Heart left ventricle (tissue), 16 donors: Measurements from ENCODE around the gene PTGFRN. TPM values are rescaled to one million over a fixed set of nuclear protein-coding genes. Genes with fewer than 3 reads are reported as not detected.
"Not testable (repeated sequence)": the region's sequence is repeated elsewhere in the genome, so short reads cannot be mapped to it uniquely, and the experiment has no call there.

ENCODE experiments used
- ATAC-seq, 4 donors: fragments of 200-7000 bp; cut with Tn5 transposase; one replicate each; pipeline ENCODE4 v1.9.1; 2020 to 2022; ENCODE audit warnings: moderate library complexity in 4 of 4, mild to moderate bottlenecking in 3 of 4, moderate number of reproducible peaks in 1 of 4
- DNase-seq, 5 donors: peaks; one replicate each; pipeline ENCODE4 v3.0.0-alpha.2; 2020
- H3K27ac ChIP-seq, 12 donors: fragments of 200-600 bp; sonication (generic) in 4 of 12; one replicate each; pipeline versions ENCODE4 v1.5.0 to v1.8.0; 2016 to 2022; ENCODE audit warnings: mild to moderate bottlenecking in 2 of 12
- H3K27me3 ChIP-seq, 9 donors: fragments of 200-600 bp; sonication (generic) in 2 of 9; one replicate each; pipeline versions ENCODE4 v1.5.1 to v1.8.0; 2016 to 2022; ENCODE audit warnings: mild to moderate bottlenecking in 3 of 9
- H3K36me3 ChIP-seq, 9 donors: fragments of 200-600 bp; sonication (generic) in 2 of 9; one replicate each; pipeline versions ENCODE4 v1.5.0 to v1.8.0; 2018 to 2022; ENCODE audit warnings: mild to moderate bottlenecking in 2 of 9
- H3K4me1 ChIP-seq, 12 donors: fragments of 200-600 bp; sonication (generic) in 4 of 12; one replicate each; pipeline versions ENCODE4 v1.5.0 to v1.8.0; 2016 to 2022; ENCODE audit warnings: mild to moderate bottlenecking in 3 of 12
- H3K4me3 ChIP-seq, 12 donors: fragments of 200-600 bp; sonication (generic) in 4 of 12; one replicate each; pipeline versions ENCODE4 v1.5.0 to v1.8.0; 2017 to 2022; ENCODE audit warnings: mild to moderate bottlenecking in 9 of 12, moderate library complexity in 4 of 12
- H3K9me3 ChIP-seq, 12 donors: fragments of 200-600 bp; sonication (generic) in 4 of 12; one replicate each; pipeline versions ENCODE4 v1.5.0 to v1.8.0; 2016 to 2022; ENCODE audit warnings: mild to moderate bottlenecking in 1 of 12
- CTCF ChIP-seq, 12 donors: fragments of 200-600 bp; sonication (generic) in 4 of 12; IDR thresholded peaks; one replicate each; pipeline versions ENCODE4 v1.5.0 to v1.8.0; 2018 to 2022; ENCODE audit warnings: antibody characterized with exemption in 12 of 12, mild to moderate bottlenecking in 5 of 12
- POLR2A ChIP-seq, 2 donors: fragments of 450-650 bp; IDR thresholded peaks; one replicate each; pipeline ENCODE4 v1.6.1; 2017; ENCODE audit warnings: antibody characterized with exemption in 2 of 2, mild to moderate bottlenecking in 2 of 2, moderate library complexity in 2 of 2
- WGBS, 4 donors: extraction: QIAGEN DNeasy Blood & Tissue Kit in 2 of 4; methylation state at CpG; one replicate each; pipeline versions ENCODE4 v1.1.5 to v1.1.7; 2013 to 2018; 5-methylcytosine and 5-hydroxymethylcytosine counted together
- intact Hi-C, 10 donors: fragments of 100-400 bp; cut with DNase I; formaldehyde crosslinking; loops; one replicate each; pipeline versions ENCODE4 v1.11.1 to v1.14.2; 2022
- long read RNA-seq, 3 donors: library from polyadenylated mRNA; unstranded; transcript quantifications; one replicate each; pipeline ENCODE4 v2.0.0, GENCODE V29; 2020 to 2021
- polyA plus RNA-seq, 2 donors: library from polyadenylated mRNA; stranded (reverse); fragments of 200-250 nt; gene quantifications; one replicate each; pipeline ENCODE4 v1.2.3, GENCODE V29; 2013
- total RNA-seq, 9 donors: library from RNA; depleted of rRNA in 2 of 9; stranded (reverse); fragments of >200 nt in 2 of 9; fragmentation: NEBNext Ultra II Directional in 3 of 9; extraction: Animal tissue kit (Norgen Biotek cat#: 25700) in 3 of 9; gene quantifications; one replicate each; pipeline versions ENCODE4 v1.1.0 to v1.2.4, GENCODE V29; 2016 to 2023
- donor health status: ischemic (EF 13 %, LVEDD 7.1; RV severe dilation, severe dysfunction).
- donor health status: healthy with polysubstance abuse.
- donor health status: DM: no; HTN: yes; CAD: no.
- donor health status: DM: no; HTN: no; CAD: no.
- donor health status: ischemic (EF 25% LVEDD 6.9; RV normal size, moderate dysfunction).
- donor health status: ischemic (EF 25% LVEDD 5.7; RV mildly dilated, moderate dysfunction).
- donor health status: healthy.
- donor health status: DM: yes; HTN: yes; CAD: no.
- donor health status: ischemic (EF 35%, LVEDD 5.7; RV mildly dilated, moderate dysfunction).
- donor health status: nonischemic (EF 11% LVEDD 7.7; RV severe dilation, severe dysfunction).
- donor health status: DM: yes; HTN: yes; CAD: no.
- donor health status: PGD.
- donor health status: ischemic (EF 29% LVEDD 5.4; RV normal size, mild dysfunction).
- donor health status: nonischemic (EF 23%, LVEDD 6.1; RV moderate dilation, normal function).

PTGFRN gene
- total RNA-seq (100 to 1,000 TPM in 5 of 9 donors, 10 to 100 TPM in 4; 59.3 to 231 (median 137) TPM), polyA plus RNA-seq (10 to 100 TPM; 21.5 to 65.6 TPM)
- long read RNA-seq, donor 1, full-length matches to known transcripts, result 12 of 29 reads
- long read RNA-seq, donor 1, partial matches to known transcripts, result 4 of 29 reads
- long read RNA-seq, donor 1, other reads (novel, unspliced or antisense), result 13 of 29 reads
- long read RNA-seq, donor 2, full-length matches to known transcripts, result 18 of 106 reads
- long read RNA-seq, donor 2, partial matches to known transcripts, result 27 of 106 reads
- long read RNA-seq, donor 2, other reads (novel, unspliced or antisense), result 61 of 106 reads
- long read RNA-seq, donor 3, full-length matches to known transcripts, result 7 of 19 reads
- long read RNA-seq, donor 3, partial matches to known transcripts, result 3 of 19 reads
- long read RNA-seq, donor 3, other reads (novel, unspliced or antisense), result 9 of 19 reads

GRCh38 chr1:116909512-116910378, at the start of gene PTGFRN:
TSS of gene PTGFRN (plus strand) at chr1:116909916. CDS start at chr1:116910204, 288 bp downstream.
- ATAC-seq (peak; percentile 47 to 77 (median 72)), DNase-seq (peak; percentile 73 to 87 (median 83))
- Histone ChIP-seq H3K27me3 (peaks cover 0 to 17% (median 0%) of the 10 kb centered on the region in 9 donors), H3K27ac (peak within 1 kb of the TSS; percentile 51 to 96 (median 91)), H3K36me3 (no peaks in the 10 kb centered on the region), H3K4me1 (peaks cover 0 to 43% (median 23%) of the 10 kb centered on the region in 12 donors), H3K9me3 (no peaks in the 10 kb centered on the region), H3K4me3 (peak within 1 kb of the TSS; percentile 57 to 91 (median 78))
- WGBS, 4 donors, result 2 to 3% (median 2%) methylated on average over 55 to 86 of the region's 86 CpGs
- TF ChIP-seq CTCF (IDR thresholded peaks at IDR 0.05) (no peak), POLR2A (IDR thresholded peaks at IDR 0.05) (peak in 1 of 2 donors; percentile 21)
- intact Hi-C loops, result loop anchor here in 4 of 10 donors (5.0 to 10.0 kb wide), 5 partner anchors 43 to 345 kb away; no protein-coding TSS in a partner anchor

- not testable (repeated sequence) for H3K27ac ChIP-seq, H3K9me3 ChIP-seq, H3K27me3 ChIP-seq, H3K4me3 ChIP-seq, H3K4me1 ChIP-seq, H3K36me3 ChIP-seq, ATAC-seq, DNase-seq
- WGBS, 4 donors, result 76 to 87% (median 79%) methylated on average over 2 of the region's 2 CpGs
- intact Hi-C loops, result loop anchor here in 1 of 10 donors (10.0 kb wide), 1 partner anchor 175 kb away; no protein-coding TSS in a partner anchor
Observed at GRCh38 chr1:116860167-116860566, 49.5 kb upstream of the PTGFRN start.

- no peaks in the 10 kb centered on the region for H3K4me1 ChIP-seq
- TF ChIP-seq POLR2A (IDR thresholded peaks at IDR 0.05) (no peak), CTCF (IDR thresholded peaks at IDR 0.05) (no peak)
- no peaks in the 10 kb centered on the region for H3K36me3 ChIP-seq
- no peaks in the 10 kb centered on the region for H3K27me3 ChIP-seq
- no peak for DNase-seq
- no peak overlapping the region for H3K4me3 ChIP-seq
- H3K9me3 ChIP-seq, result peaks cover 0 to 5% (median 0%) of the 10 kb centered on the region in 12 donors
- H3K27ac ChIP-seq, result no peak overlapping the region
- ATAC-seq, result no peak
- WGBS, 4 donors, result 91 to 95% (median 93%) methylated on average over 3 of the region's 3 CpGs
- intact Hi-C loops, result loop anchor here in 1 of 10 donors (10.0 kb wide), 1 partner anchor 174 kb away; no protein-coding TSS in a partner anchor
Observed at GRCh38 chr1:116861137-116861536, 48.6 kb upstream of the PTGFRN start.

- H3K4me3 ChIP-seq, H3K27me3 ChIP-seq, H3K27ac ChIP-seq, ATAC-seq, H3K4me1 ChIP-seq, H3K36me3 ChIP-seq, DNase-seq: not testable (repeated sequence)
- WGBS, 4 donors, result 72 to 91% (median 89%) methylated on average over 3 of the region's 3 CpGs
- intact Hi-C loops, result loop anchor here in 1 of 10 donors (10.0 kb wide), 1 partner anchor 172 kb away; no protein-coding TSS in a partner anchor
- peaks cover 0 to 12% (median 0%) of the 10 kb centered on the region in 12 donors for H3K9me3 ChIP-seq
Observed at GRCh38 chr1:116863031-116863430, 46.7 kb upstream of the PTGFRN start.

GRCh38 chr1:116866478-116866877, 43.2 kb upstream of the PTGFRN start:
- H3K9me3 ChIP-seq, result peaks cover 0 to 12% (median 0%) of the 10 kb centered on the region in 12 donors
- H3K4me1 ChIP-seq, ATAC-seq, H3K27ac ChIP-seq, DNase-seq, H3K36me3 ChIP-seq, H3K27me3 ChIP-seq, H3K4me3 ChIP-seq: not testable (repeated sequence)
- 89 to 98% (median 91%) methylated on average over 2 of the region's 2 CpGs for WGBS, 4 donors
- intact Hi-C loops, result loop anchor here in 1 of 10 donors (10.0 kb wide), 1 partner anchor 168 kb away; no protein-coding TSS in a partner anchor
